A549 (cell line): ENCODE results near the gene FBXL7. TPM values are rescaled to one million over a fixed set of nuclear protein-coding genes. Genes with fewer than 3 reads are reported as not detected.
A peak's percentile ranks its signal among the peaks of the same experiment; 100 is the strongest.

Source experiments
- ATAC-seq, 2 experiments: fragments of 200-7000 bp in 1 of 2; fragments of >200 bp in 1 of 2; cut with Nextera tagmentation in 1 of 2; cut with Tn5 transposase in 1 of 2; 3 replicates each; pipeline versions ENCODE4 v1.8.0 to v1.9.1; 2018 to 2020; ENCODE audit warnings: mild to moderate bottlenecking in 1 of 2, moderate library complexity in 1 of 2
- CTCF ChIA-PET: fragments of 300-600 bp; sonication (Branson Sonifier 250); formaldehyde crosslinking; extraction: SDS; loops from one replicate; lab custom pipeline; 2021; ENCODE audit warnings: antibody characterized with exemption, inconsistent platforms; lab: Yijun Ruan, JAX
- POLR2A ChIA-PET: fragments of 350-600 bp; formaldehyde crosslinking; extraction: SDS; loops from one replicate; lab custom pipeline; 2021; ENCODE audit warnings: antibody characterized with exemption, inconsistent platforms; lab: Yijun Ruan, JAX
- DNase-seq, 2 experiments: peaks; one replicate each; pipeline versions ENCODE4 v3.0.0 to v3.0.0-alpha.2; 2011 to 2016; ENCODE audit warnings: low read depth in 1 of 2, low spot score in 1 of 2
- FAIRE-seq: peaks from 2 replicates; lab custom pipeline; 2011; peaks lifted over from hg19 to GRCh38; lab: Jason Lieb, UNC
- H3K27ac ChIP-seq, 2 experiments: fragments of >200 bp; sonication (Bioruptor Twin); formaldehyde crosslinking; 3 replicates each; pipeline ENCODE4 v1.5.1; 2016 to 2017
- H3K4me1 ChIP-seq: fragments of >200 bp; sonication (Bioruptor Twin); formaldehyde crosslinking; 3 replicates; pipeline ENCODE4 v1.6.1; 2016
- H3K4me2 ChIP-seq: fragments of >200 bp; sonication (Bioruptor Twin); formaldehyde crosslinking; 3 replicates; pipeline ENCODE4 v1.6.1; 2016
- H3K4me3 ChIP-seq: fragments of >200 bp; sonication (Bioruptor Twin); formaldehyde crosslinking; 3 replicates; pipeline ENCODE4 v1.5.1; 2016
- H3K9me3 ChIP-seq: fragments of >200 bp; sonication (Bioruptor Twin); formaldehyde crosslinking; 3 replicates; pipeline ENCODE4 v1.6.1; 2016
- ATOH8 ChIP-seq: fragments of 250-450 bp; sonication (Bioruptor Pico); IDR thresholded peaks from 2 replicates; pipeline ENCODE4 v1.5.0; 2020; ENCODE audit warnings: low read depth, mild to moderate bottlenecking, moderate library complexity
- BCL3 ChIP-seq: fragments of >200 bp; sonication (Bioruptor Twin); formaldehyde crosslinking; IDR thresholded peaks from 3 replicates; pipeline ENCODE4 v1.6.1; 2016
- BHLHE40 ChIP-seq: IDR thresholded peaks from 2 replicates; pipeline ENCODE4 v1.6.1; 2012; ENCODE audit warnings: low read depth, low read length, inconsistent platforms
- CBX8 ChIP-seq: fragments of 200-600 bp; sonication (generic); IDR thresholded peaks from 2 replicates; pipeline ENCODE4 v1.6.1; 2016
- CTCF ChIP-seq: fragments of >200 bp; sonication (Bioruptor Twin); formaldehyde crosslinking; IDR thresholded peaks from 3 replicates; pipeline ENCODE4 v1.5.1; 2016
- ELK1 ChIP-seq: fragments of 150-350 bp; IDR thresholded peaks from 2 replicates; pipeline ENCODE4 v1.6.1; 2014; ENCODE audit warnings: low read depth, mild to moderate bottlenecking, low read length
- EP300 ChIP-seq, 2 experiments: fragments of >200 bp; sonication (Bioruptor Twin); formaldehyde crosslinking; IDR thresholded peaks; 2 replicates in 1 of 2; 3 replicates in 1 of 2; pipeline ENCODE4 v1.6.1; 2016 to 2017
- FOSB ChIP-seq: fragments of 250-450 bp; sonication (Bioruptor Pico); IDR thresholded peaks from 2 replicates; pipeline ENCODE4 v1.5.0; 2020; ENCODE audit warnings: mild to moderate bottlenecking, moderate library complexity
- FOXS1 ChIP-seq: fragments of 250-450 bp; sonication (Bioruptor Pico); IDR thresholded peaks from 2 replicates; pipeline ENCODE4 v1.5.0; 2020; ENCODE audit warnings: mild to moderate bottlenecking, moderate library complexity
- HDAC2 ChIP-seq: fragments of 200-600 bp; sonication (generic); IDR thresholded peaks from 2 replicates; pipeline ENCODE4 v1.6.1; 2016
- HEYL ChIP-seq: fragments of 250-450 bp; sonication (Bioruptor Pico); IDR thresholded peaks from 2 replicates; pipeline ENCODE4 v1.8.0; 2021; ENCODE audit warnings: mild to moderate bottlenecking, moderate library complexity
- MAFK ChIP-seq: fragments of 450-650 bp; IDR thresholded peaks from 2 replicates; pipeline ENCODE4 v1.6.1; 2014; ENCODE audit not compliant: partially characterized antibody
- MAZ ChIP-seq: fragments of 150-350 bp; IDR thresholded peaks from 2 replicates; pipeline ENCODE4 v1.6.1; 2014; ENCODE audit warnings: antibody characterized with exemption, low read depth, low read length, borderline replicate concordance
- NPAS2 ChIP-seq: fragments of 250-450 bp; sonication (Bioruptor Pico); IDR thresholded peaks from 2 replicates; pipeline ENCODE4 v1.8.0; 2022; ENCODE audit warnings: mild to moderate bottlenecking, moderate library complexity, borderline replicate concordance
- NR3C1 ChIP-seq: fragments of >200 bp; sonication (Bioruptor Twin); formaldehyde crosslinking; IDR thresholded peaks from 3 replicates; pipeline ENCODE4 v1.6.1; 2017
- POLR2A ChIP-seq: IDR thresholded peaks from 2 replicates; pipeline ENCODE4 v1.6.1; 2012; ENCODE audit warnings: mild to moderate bottlenecking, low read length
- SMC3 ChIP-seq: fragments of >200 bp; sonication (Bioruptor Twin); formaldehyde crosslinking; IDR thresholded peaks from 3 replicates; pipeline ENCODE4 v1.6.1; 2018; ENCODE audit warnings: inconsistent platforms
- SREBF2 ChIP-seq: fragments of 450-650 bp; IDR thresholded peaks from 2 replicates; pipeline ENCODE4 v1.6.1; 2014; ENCODE audit warnings: mild to moderate bottlenecking, moderate library complexity
- TFCP2L1 ChIP-seq: fragments of 250-450 bp; sonication (Bioruptor Pico); IDR thresholded peaks from 2 replicates; pipeline ENCODE4 v1.5.0; 2021; ENCODE audit warnings: mild to moderate bottlenecking
- TP53 ChIP-seq: fragments of 250-450 bp; sonication (Bioruptor Pico); IDR thresholded peaks from 2 replicates; pipeline ENCODE4 v1.5.0; 2021; ENCODE audit warnings: mild to moderate bottlenecking, moderate library complexity
- USF2 ChIP-seq: fragments of 450-650 bp; IDR thresholded peaks from 2 replicates; pipeline ENCODE4 v1.6.1; 2014; ENCODE audit warnings: antibody characterized with exemption
- ZNF302 ChIP-seq: fragments of 250-450 bp; sonication (Bioruptor Pico); IDR thresholded peaks from 2 replicates; pipeline ENCODE4 v1.9.0; 2021; ENCODE audit warnings: inconsistent platforms, mild to moderate bottlenecking, moderate library complexity
- WGBS: methylation state at CpG from one replicate; pipeline ENCODE4 v1.1.6; 2017; ENCODE audit errors: missing lambda C conversion rate; 5-methylcytosine and 5-hydroxymethylcytosine counted together
- polyA plus RNA-seq, 4 experiments: library from polyadenylated mRNA; depleted of rRNA in 3 of 4; stranded (reverse); fragments of >200 nt; fragmentation: RNase III in 1 of 4; extraction: RNeasy Plus Mini Kit Qiagen cat#74134 plus additional on column Dnase treatment in 1 of 4; gene quantifications; 2 replicates in 3 of 4; 3 replicates in 1 of 4; pipeline ENCODE4 v1.2.3, GENCODE V29; 2011 to 2017
- TF ChIP-seq, protein P1 (sequence below): IDR thresholded peaks from 2 replicates; pipeline ENCODE4 v1.6.1; 2012; ENCODE audit warnings: low read depth, borderline replicate concordance
- TF ChIP-seq, protein P2 (sequence below): fragments of >200 bp; sonication (Bioruptor Twin); formaldehyde crosslinking; IDR thresholded peaks from 2 replicates; pipeline ENCODE4 v1.6.1; 2016

The FBXL7 gene
- polyA plus RNA-seq, 2 of the 4 experiments (the other 2 are of a cell fraction): 0.90 to 1.7 TPM

DNA sequence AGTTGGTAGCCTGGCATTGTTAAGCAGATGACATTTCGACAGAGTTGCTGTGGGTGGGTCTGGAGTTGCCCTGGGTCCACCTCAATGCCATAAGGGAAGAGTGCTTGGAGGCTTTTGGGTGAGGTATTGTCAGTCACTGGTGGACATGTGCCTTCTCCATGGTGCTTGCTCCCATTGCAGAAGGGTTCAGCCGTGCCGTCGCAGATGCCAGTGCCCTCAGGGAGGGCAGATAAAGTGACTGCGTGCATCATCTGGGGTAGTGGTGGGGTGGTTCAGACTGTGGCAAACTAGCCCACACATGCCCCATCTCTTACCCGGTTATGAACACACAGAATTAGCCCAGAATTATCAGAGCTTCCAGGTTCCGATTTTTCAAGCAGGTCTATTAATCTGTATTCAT, 71.6 kb downstream of the FBXL7 start (continued):
- TF ChIP-seq CTCF: no peak
- TF ChIP-seq ZNF302: no peak
- TF ChIP-seq SREBF2: no peak
- no peak for TF ChIP-seq ATOH8 (CRISPR knock-in tag)
- TF ChIP-seq CBX8: no peak
- no peak for TF ChIP-seq USF2
- TF ChIP-seq, all 56 proteins: peak for 0

DNA sequence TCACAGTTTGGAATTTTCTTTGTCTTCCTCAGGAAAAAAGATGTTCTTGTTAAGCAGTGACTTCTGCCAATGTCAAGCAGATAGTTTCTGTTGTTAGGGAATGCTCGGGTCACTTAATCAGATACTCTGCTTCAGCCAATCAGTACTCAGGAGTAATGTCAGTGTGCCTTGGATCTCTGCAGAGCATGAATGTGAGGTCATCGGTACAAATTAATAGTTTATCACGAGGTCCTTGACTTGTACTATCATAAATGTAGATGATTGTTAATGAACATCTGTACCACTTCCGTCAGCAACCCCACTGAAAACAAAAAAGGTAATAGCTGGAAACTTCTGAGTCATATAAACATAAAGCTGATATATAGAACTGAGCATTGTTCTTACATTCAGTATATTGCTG, 73.6 kb downstream of the FBXL7 start:
- H3K27ac ChIP-seq: no peak overlapping the region
- 23% methylated on average over 4 of the region's 4 CpGs for WGBS
- no peak for TF ChIP-seq MAFK
- TF ChIP-seq, protein P1, sequence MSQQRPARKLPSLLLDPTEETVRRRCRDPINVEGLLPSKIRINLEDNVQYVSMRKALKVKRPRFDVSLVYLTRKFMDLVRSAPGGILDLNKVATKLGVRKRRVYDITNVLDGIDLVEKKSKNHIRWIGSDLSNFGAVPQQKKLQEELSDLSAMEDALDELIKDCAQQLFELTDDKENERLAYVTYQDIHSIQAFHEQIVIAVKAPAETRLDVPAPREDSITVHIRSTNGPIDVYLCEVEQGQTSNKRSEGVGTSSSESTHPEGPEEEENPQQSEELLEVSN: no peak
- TF ChIP-seq FOXS1 (CRISPR knock-in tag): no peak
- no peak for TF ChIP-seq FOSB (CRISPR knock-in tag)
- TF ChIP-seq, protein P2, sequence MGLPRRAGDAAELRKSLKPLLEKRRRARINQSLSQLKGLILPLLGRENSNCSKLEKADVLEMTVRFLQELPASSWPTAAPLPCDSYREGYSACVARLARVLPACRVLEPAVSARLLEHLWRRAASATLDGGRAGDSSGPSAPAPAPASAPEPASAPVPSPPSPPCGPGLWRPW: no peak
- no peak for TF ChIP-seq HDAC2
- TF ChIP-seq NPAS2 (CRISPR knock-in tag): no peak
- TF ChIP-seq TFCP2L1: no peak
- no peak for TF ChIP-seq NR3C1
- TF ChIP-seq CBX8: no peak
- no peak for TF ChIP-seq SMC3
- TF ChIP-seq ELK1: no peak
- TF ChIP-seq POLR2A: no peak
- no peak for TF ChIP-seq HEYL (CRISPR knock-in tag)
- H3K9me3 ChIP-seq: no peaks in the 10 kb centered on the region
- CTCF ChIA-PET: interaction anchor here (0.8 kb wide), 1 partner anchor 206 kb away, joined by 3 read pairs; no protein-coding TSS in a partner anchor
- H3K4me1 ChIP-seq: no peaks in the 10 kb centered on the region
- FAIRE-seq (no peak), ATAC-seq (no peak), DNase-seq (no peak)
- H3K4me2 ChIP-seq: no peak overlapping the region
- POLR2A ChIA-PET: no interaction called here
- no peak overlapping the region for H3K4me3 ChIP-seq

DNA sequence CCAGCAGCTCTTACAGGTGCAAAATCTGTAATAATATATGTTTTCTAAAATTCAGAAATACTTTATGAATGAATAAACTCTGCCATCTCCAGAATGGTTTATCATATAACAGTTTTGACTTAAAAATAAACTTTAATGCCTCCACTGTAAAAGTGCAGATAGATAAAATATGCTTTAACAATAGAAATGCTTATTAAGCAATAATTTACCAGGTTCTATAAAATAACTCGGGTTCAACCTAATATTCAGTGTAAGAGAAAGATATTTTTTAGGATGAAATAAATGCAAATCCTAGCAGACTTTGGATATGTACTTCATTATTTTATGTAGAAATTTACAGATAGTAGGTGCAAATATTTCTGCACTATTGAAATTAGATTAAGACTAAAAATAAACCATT, 74.1 kb downstream of the FBXL7 start:
- no peak overlapping the region for H3K4me3 ChIP-seq
- H3K4me1 ChIP-seq: no peaks in the 10 kb centered on the region
- ChIA-PET POLR2A (no interaction called here), CTCF (interaction anchor here (0.8 kb wide), 1 partner anchor 207 kb away, joined by 3 read pairs; no protein-coding TSS in a partner anchor)
- H3K27ac ChIP-seq: no peak overlapping the region
- no peak overlapping the region for H3K4me2 ChIP-seq
- DNase-seq (no peak), ATAC-seq (no peak)
- WGBS: 6% methylated on average over 1 of the region's 1 CpG
- no peak for TF ChIP-seq USF2
- peak; percentile 60 for TF ChIP-seq MAFK
- TF ChIP-seq TP53 (CRISPR knock-in tag): no peak
- TF ChIP-seq BCL3: no peak
- TF ChIP-seq EP300 (IDR thresholded peaks at IDR 0.05): no peak
- TF ChIP-seq BHLHE40: no peak
- TF ChIP-seq MAZ: no peak
- TF ChIP-seq, all 56 proteins: peak for 1
- FAIRE-seq: no peak
- H3K9me3 ChIP-seq: no peaks in the 10 kb centered on the region
